Stimulated activated CD4-positive, alpha-beta T cell treated with anti-CD3 and anti-CD28 coated beads, TNF-alpha, amount 100 ng/mL, for 48 hours (primary cell): ENCODE results near the gene FCGR3A.

Source experiments
- DNase-seq, 3 donors: peaks; one replicate each; pipeline ENCODE4 v3.0.0-alpha.2; 2020; ENCODE audit warnings: low read depth in 3 of 3

The FCGR3A gene

GRCh38 chr1:161502641-161503393 lies 46.8 kb downstream of the FCGR3A start:
- DNase-seq: no peak

GRCh38 chr1:161502181-161502580 lies 47.4 kb downstream of the FCGR3A start:
- DNase-seq: no peak

GRCh38 chr1:161501234-161501633 lies 48.4 kb downstream of the FCGR3A start:
- no peak for DNase-seq

- DNase-seq: no peak
Measured at GRCh38 chr1:161499099-161500039, 50.2 kb downstream of the FCGR3A start.

GRCh38 chr1:161498646-161499045 lies 51.0 kb downstream of the FCGR3A start:
- no peak for DNase-seq

GRCh38 chr1:161497961-161498360 lies 51.7 kb downstream of the FCGR3A start:
- no peak for DNase-seq

GRCh38 chr1:161495490-161495889 lies 54.1 kb downstream of the FCGR3A start:
- no peak for DNase-seq

GRCh38 chr1:161494091-161494735 lies 55.4 kb downstream of the FCGR3A start:
- DNase-seq: no peak

- no peak for DNase-seq
Measured at GRCh38 chr1:161492827-161493226, 56.8 kb downstream of the FCGR3A start.
